HL-60 (cell line): ENCODE data around the gene ENTPD3.
"Not testable (repeated sequence)": the region's sequence is repeated elsewhere in the genome, so short reads cannot be mapped to it uniquely, and the experiment has no call there.

Experiments used
- DNase-seq, 2 experiments: peaks; one replicate each; pipeline ENCODE4 v3.0.0-alpha.2; 2010 to 2020; ENCODE audit warnings: low read depth in 1 of 2, low spot score in 1 of 2
- H3K27ac ChIP-seq: fragments of 250-450 bp; sonication (Bioruptor Pico); replicated peaks from 2 replicates; pipeline ENCODE4 v1.5.1; 2020; ENCODE audit warnings: mild to moderate bottlenecking, moderate library complexity
- H3K27me3 ChIP-seq: fragments of 250-450 bp; sonication (Bioruptor Pico); 2 replicates; pipeline ENCODE4 v1.5.1; 2021; ENCODE audit warnings: mild to moderate bottlenecking, moderate library complexity; ENCODE audit not compliant: insufficient read depth, poor library complexity, severe bottlenecking
- H3K4me3 ChIP-seq: replicated peaks from 2 replicates; pipeline ENCODE4 v1.5.1; 2011; ENCODE audit warnings: mild to moderate bottlenecking, control low read depth, low read length; ENCODE audit not compliant: insufficient read depth
- CTCF ChIP-seq: IDR thresholded peaks from one replicate; pipeline ENCODE4 v1.5.1; 2011; ENCODE audit warnings: low read length, control low read depth, inconsistent platforms; ENCODE audit not compliant: insufficient read depth
- GABPA ChIP-seq: IDR thresholded peaks from 2 replicates; pipeline ENCODE4 v1.6.1; 2012; ENCODE audit warnings: low read depth
- POLR2AphosphoS5 ChIP-seq: IDR thresholded peaks from 2 replicates; pipeline ENCODE4 v1.6.1; 2012; ENCODE audit warnings: low read depth
- REST ChIP-seq: IDR thresholded peaks from 2 replicates; pipeline ENCODE4 v1.6.1; 2012; ENCODE audit warnings: low read depth; ENCODE audit not compliant: insufficient replicate concordance
- SPI1 ChIP-seq: IDR thresholded peaks from 2 replicates; pipeline ENCODE4 v1.6.1; 2012; ENCODE audit warnings: low read depth, mild to moderate bottlenecking, borderline replicate concordance

Gene ENTPD3

GRCh38 chr3:40455328-40455727 is 68.3 kb downstream of the ENTPD3 start:
- H3K27ac ChIP-seq, result no peak overlapping the region
- no peak for DNase-seq
- no peak for TF ChIP-seq GABPA
- H3K4me3 ChIP-seq, result no peak overlapping the region
- no peaks in the 10 kb centered on the region for H3K27me3 ChIP-seq

GRCh38 chr3:40456279-40456939 is 69.4 kb downstream of the ENTPD3 start:
- no peak for DNase-seq
- TF ChIP-seq POLR2AphosphoS5, result no peak
- TF ChIP-seq REST, result no peak
- no peak for TF ChIP-seq GABPA
- no peak for TF ChIP-seq SPI1
- no peak for TF ChIP-seq CTCF

GRCh38 chr3:40456940-40457823 is 70.2 kb downstream of the ENTPD3 start, which contains the start of gene RPL14:
Gene RPL14, plus strand, starts transcription at chr3:40457339. Its CDS starts 133 bp downstream, at chr3:40457472.
- H3K27me3 ChIP-seq, result no peaks in the 10 kb centered on the region
- peak within 1 kb of the TSS; percentile 91 for H3K4me3 ChIP-seq
- peak within 1 kb of the TSS; percentile 86 for H3K27ac ChIP-seq
- DNase-seq, result peak; percentile 96
- TF ChIP-seq GABPA (no peak), POLR2AphosphoS5 (peak; percentile 98), REST (peak; percentile 64)

More at GRCh38 chr3:40456279-40456939, 69.4 kb downstream of the ENTPD3 start:
- peak overlapping the region; percentile 86 for H3K27ac ChIP-seq
- H3K4me3 ChIP-seq, result peak overlapping the region; percentile 91
- no peaks in the 10 kb centered on the region for H3K27me3 ChIP-seq

GRCh38 chr3:40458473-40458872 is 71.5 kb downstream of the ENTPD3 start:
- H3K27me3 ChIP-seq, result no peaks in the 10 kb centered on the region
- no peak for TF ChIP-seq POLR2AphosphoS5
- TF ChIP-seq SPI1, result no peak
- no peak for TF ChIP-seq CTCF
- TF ChIP-seq GABPA, result no peak
- TF ChIP-seq REST, result no peak
- peak overlapping the region; percentile 86 for H3K27ac ChIP-seq
- H3K4me3 ChIP-seq, result peak overlapping the region; percentile 91
- no peak for DNase-seq

- H3K27ac ChIP-seq, H3K4me3 ChIP-seq: not testable (repeated sequence)
- peak in 1 of 2 experiments; percentile 34 for DNase-seq
Measured at GRCh38 chr3:40460481-40460880, 73.5 kb downstream of the ENTPD3 start.

More at GRCh38 chr3:40460481-40460880, 73.5 kb downstream of the ENTPD3 start:
- H3K27me3 ChIP-seq, result not testable (repeated sequence)
